Mucosa of descending colon (tissue), 3 donors: ENCODE data around the gene HELZ. TPM values are rescaled to one million over a fixed set of nuclear protein-coding genes. Genes with fewer than 3 reads are reported as not detected.

Experiments used
- ATAC-seq: fragments of 200-7000 bp; cut with Tn5 transposase; one replicate; pipeline ENCODE4 v1.9.1; 2020; ENCODE audit warnings: mild to moderate bottlenecking, moderate library complexity
- DNase-seq, 3 donors: peaks; one replicate each; pipeline ENCODE4 v3.0.0-alpha.2; 2020
- H3K36me3 ChIP-seq: fragments of 200-600 bp; one replicate; pipeline ENCODE4 v1.8.0; 2021; ENCODE audit warnings: low read depth, mild to moderate bottlenecking
- H3K4me1 ChIP-seq: fragments of 200-600 bp; one replicate; pipeline ENCODE4 v1.8.0; 2021; ENCODE audit warnings: low read depth, mild to moderate bottlenecking
- H3K4me3 ChIP-seq: fragments of 200-600 bp; one replicate; pipeline ENCODE4 v1.8.0; 2021; ENCODE audit warnings: mild to moderate bottlenecking
- H3K9me3 ChIP-seq: fragments of 200-600 bp; one replicate; pipeline ENCODE4 v1.8.0; 2021; ENCODE audit warnings: mild to moderate bottlenecking
- intact Hi-C, 2 donors: fragments of 100-400 bp; cut with DNase I in 1 of 2; cut with micrococcal nuclease in 1 of 2; formaldehyde crosslinking; loops; one replicate each; pipeline versions ENCODE4 v1.11.0 to v1.11.1; 2022; cut with DNase I, micrococcal nuclease
- total RNA-seq, 3 donors: library from RNA; stranded (reverse); fragmentation: NEBNext Ultra II Directional in 2 of 3; extraction: Animal tissue kit (Norgen Biotek cat#: 25700) in 2 of 3; gene quantifications; one replicate each; pipeline versions ENCODE4 v1.2.1 to v1.2.4, GENCODE V29; 2021 to 2023
- TF ChIP-seq, protein P1 (sequence below): fragments of 200-600 bp; IDR thresholded peaks from one replicate; pipeline ENCODE4 v1.8.0; 2022; ENCODE audit warnings: antibody characterized with exemption, mild to moderate bottlenecking
- donor health status: DM: no; HTN: no; CAD: no; lungs with moderate emphysema.
- donor health status: DM: no; HTN: no; CAD: no.
- donor health status: DM: no; HTN: yes; CAD: no.

The HELZ gene
- total RNA-seq, 3 donors from 2014 or later: 43.2 to 65.3 (median 43.3) TPM

- DNase-seq (no peak), ATAC-seq (no peak)
- no peaks in the 10 kb centered on the region for H3K4me1 ChIP-seq
- no peak overlapping the region for H3K4me3 ChIP-seq
- H3K9me3 ChIP-seq: no peaks in the 10 kb centered on the region
- no peaks in the 10 kb centered on the region for H3K36me3 ChIP-seq
- intact Hi-C loops: no loop called here
- TF ChIP-seq, protein P1, sequence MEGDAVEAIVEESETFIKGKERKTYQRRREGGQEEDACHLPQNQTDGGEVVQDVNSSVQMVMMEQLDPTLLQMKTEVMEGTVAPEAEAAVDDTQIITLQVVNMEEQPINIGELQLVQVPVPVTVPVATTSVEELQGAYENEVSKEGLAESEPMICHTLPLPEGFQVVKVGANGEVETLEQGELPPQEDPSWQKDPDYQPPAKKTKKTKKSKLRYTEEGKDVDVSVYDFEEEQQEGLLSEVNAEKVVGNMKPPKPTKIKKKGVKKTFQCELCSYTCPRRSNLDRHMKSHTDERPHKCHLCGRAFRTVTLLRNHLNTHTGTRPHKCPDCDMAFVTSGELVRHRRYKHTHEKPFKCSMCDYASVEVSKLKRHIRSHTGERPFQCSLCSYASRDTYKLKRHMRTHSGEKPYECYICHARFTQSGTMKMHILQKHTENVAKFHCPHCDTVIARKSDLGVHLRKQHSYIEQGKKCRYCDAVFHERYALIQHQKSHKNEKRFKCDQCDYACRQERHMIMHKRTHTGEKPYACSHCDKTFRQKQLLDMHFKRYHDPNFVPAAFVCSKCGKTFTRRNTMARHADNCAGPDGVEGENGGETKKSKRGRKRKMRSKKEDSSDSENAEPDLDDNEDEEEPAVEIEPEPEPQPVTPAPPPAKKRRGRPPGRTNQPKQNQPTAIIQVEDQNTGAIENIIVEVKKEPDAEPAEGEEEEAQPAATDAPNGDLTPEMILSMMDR: no peak
Observed at GRCh38 chr17:67085406-67085805, 159.6 kb downstream of the HELZ start.

DNA sequence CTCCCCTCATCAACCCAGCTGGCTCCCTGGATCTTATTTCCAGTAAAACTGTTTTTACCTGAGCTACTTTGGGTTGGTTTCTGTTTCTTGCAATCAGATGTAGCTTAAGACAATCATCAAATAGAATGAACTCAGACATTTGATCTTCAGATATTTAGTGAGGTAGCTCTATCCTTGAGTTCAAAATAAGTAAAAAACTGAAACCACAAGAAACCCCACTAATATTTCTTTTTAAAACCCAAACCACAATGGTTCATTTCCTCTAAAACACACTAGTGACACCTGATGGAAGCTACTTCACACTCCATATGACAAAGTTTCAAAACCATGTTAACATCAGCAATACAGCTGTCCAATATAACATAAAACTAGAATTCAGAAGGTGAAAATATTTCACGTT lies 162.9 kb downstream of the HELZ start:
- H3K4me1 ChIP-seq: no peaks in the 10 kb centered on the region
- intact Hi-C loops: no loop called here
- TF ChIP-seq, protein P1: no peak
- H3K9me3 ChIP-seq: no peaks in the 10 kb centered on the region
- H3K4me3 ChIP-seq: no peak overlapping the region
- H3K36me3 ChIP-seq: no peaks in the 10 kb centered on the region
- DNase-seq: no peak
- ATAC-seq: peak; percentile 22

DNA sequence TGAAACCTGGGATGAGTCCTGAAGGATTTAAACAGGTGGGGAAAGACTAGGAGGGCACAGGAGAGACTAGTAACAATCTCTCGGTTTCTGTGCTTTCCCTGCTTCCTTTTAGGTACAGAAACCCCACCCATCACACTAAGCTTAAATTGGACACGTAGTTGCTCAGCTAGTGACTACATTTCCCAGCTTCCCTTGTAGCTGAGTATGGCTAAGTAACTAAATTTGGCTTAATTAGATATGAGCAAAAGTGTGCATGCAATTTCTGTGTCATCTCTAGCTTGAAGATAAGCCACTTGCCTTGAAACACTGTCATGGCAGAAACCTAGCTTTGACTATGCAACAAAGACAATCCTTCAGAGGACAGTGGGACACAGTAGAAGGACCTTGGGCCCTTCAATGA lies 164.2 kb downstream of the HELZ start:
- DNase-seq (no peak), ATAC-seq (no peak)
- no peaks in the 10 kb centered on the region for H3K9me3 ChIP-seq
- no peaks in the 10 kb centered on the region for H3K4me1 ChIP-seq
- no peak overlapping the region for H3K4me3 ChIP-seq
- TF ChIP-seq, protein P1: no peak
- no peaks in the 10 kb centered on the region for H3K36me3 ChIP-seq
- intact Hi-C loops: no loop called here

- no peak for ATAC-seq
- H3K36me3 ChIP-seq: no peaks in the 10 kb centered on the region
Observed at GRCh38 chr17:67079491-67079890, 165.5 kb downstream of the HELZ start.

DNA sequence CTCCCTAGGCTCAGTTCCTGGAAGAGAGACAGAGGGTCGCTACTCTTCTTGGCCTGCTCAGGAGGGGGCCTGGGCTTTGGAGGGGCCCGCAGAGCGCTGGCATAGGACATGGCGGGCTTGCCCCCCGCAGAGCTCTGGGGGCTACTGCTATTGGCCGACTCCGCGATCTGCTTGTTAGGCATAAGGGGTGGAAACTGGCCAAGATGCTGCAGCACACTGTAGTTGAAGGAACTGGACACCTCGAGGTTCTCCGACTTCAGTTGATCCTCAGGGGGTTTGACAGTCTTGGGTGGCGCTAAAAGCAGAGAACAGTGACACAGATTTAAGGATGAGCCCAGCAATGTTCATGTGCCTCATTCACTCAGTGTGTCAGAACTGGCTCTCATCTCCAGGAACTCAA lies 166.7 kb downstream of the HELZ start:
- H3K9me3 ChIP-seq: no peaks in the 10 kb centered on the region
- TF ChIP-seq, protein P1: no peak
- intact Hi-C loops: no loop called here
- no peaks in the 10 kb centered on the region for H3K36me3 ChIP-seq
- ATAC-seq (no peak), DNase-seq (no peak)
- no peak overlapping the region for H3K4me3 ChIP-seq
- no peaks in the 10 kb centered on the region for H3K4me1 ChIP-seq

More at GRCh38 chr17:67079491-67079890, 165.5 kb downstream of the HELZ start:
- no peaks in the 10 kb centered on the region for H3K9me3 ChIP-seq
- intact Hi-C loops: no loop called here
- H3K4me1 ChIP-seq: no peaks in the 10 kb centered on the region
- TF ChIP-seq, protein P1: no peak
- DNase-seq: no peak
- no peak overlapping the region for H3K4me3 ChIP-seq

GRCh38 chr17:67076290-67076689 lies 168.7 kb downstream of the HELZ start:
- H3K36me3 ChIP-seq: no peaks in the 10 kb centered on the region
- H3K9me3 ChIP-seq: no peaks in the 10 kb centered on the region
- DNase-seq (no peak), ATAC-seq (peak; percentile 73)
- H3K4me1 ChIP-seq: no peaks in the 10 kb centered on the region
- TF ChIP-seq, protein P1: no peak
- intact Hi-C loops: no loop called here
- H3K4me3 ChIP-seq: no peak overlapping the region
